Adrenal gland (tissue), 12 donors: ENCODE measurements around the gene FLVCR2. TPM values are rescaled to one million over a fixed set of nuclear protein-coding genes. Genes with fewer than 3 reads are reported as not detected.

Source experiments
- DNase-seq, 7 donors: peaks; one replicate each; pipeline ENCODE4 v3.0.0-alpha.2; 2019 to 2020
- H3K27ac ChIP-seq, 5 donors: fragments of 200-600 bp; sonication (generic) in 4 of 5; 1 replicate in 3 of 5; 2 replicates in 2 of 5; pipeline versions ENCODE4 v1.5.1 to v1.8.0; 2016 to 2020; ENCODE audit warnings: mild to moderate bottlenecking in 1 of 5
- H3K27me3 ChIP-seq: fragments of 200-600 bp; 2 replicates; pipeline ENCODE4 v1.8.0; 2021
- H3K36me3 ChIP-seq, 2 donors: fragments of 200-600 bp; replicated peaks in 1 of 2; 1 replicate in 1 of 2; 2 replicates in 1 of 2; pipeline versions ENCODE4 v1.5.1 to v1.8.0; 2018 to 2022
- H3K4me1 ChIP-seq, 2 donors: fragments of 200-600 bp; replicated peaks in 1 of 2; 1 replicate in 1 of 2; 2 replicates in 1 of 2; pipeline versions ENCODE4 v1.5.1 to v1.8.0; 2018 to 2021
- H3K4me3 ChIP-seq, 4 donors: fragments of 200-600 bp; sonication (generic) in 3 of 4; one replicate each; pipeline ENCODE4 v1.5.1; 2016 to 2018
- H3K9me3 ChIP-seq, 3 donors: fragments of 200-600 bp; sonication (generic) in 1 of 3; replicated peaks in 1 of 3; 1 replicate in 2 of 3; 2 replicates in 1 of 3; pipeline versions ENCODE4 v1.5.1 to v1.8.0; 2016 to 2021
- POLR2A ChIP-seq, 2 donors: fragments of 450-650 bp; IDR thresholded peaks; one replicate each; pipeline ENCODE4 v1.6.1; 2017; ENCODE audit warnings: antibody characterized with exemption in 2 of 2, mild to moderate bottlenecking in 2 of 2, moderate library complexity in 1 of 2
- WGBS, 4 donors: extraction: QIAGEN DNeasy Blood & Tissue Kit in 2 of 4; methylation state at CpG; one replicate each; pipeline versions ENCODE4 v1.1.5 to v1.1.7; 2013 to 2017; 5-methylcytosine and 5-hydroxymethylcytosine counted together
- intact Hi-C, 2 donors: fragments of 100-400 bp; cut with DNase I; formaldehyde crosslinking; loops; one replicate each; pipeline versions ENCODE4 v1.14.1 to v1.15.0; 2022 to 2023
- polyA plus RNA-seq, 3 donors: library from polyadenylated mRNA; stranded (reverse); fragments of 200-250 nt in 2 of 3; fragments of 350-450 nt in 1 of 3; fragmentation: Illumina TruSeq in 1 of 3; extraction: RNeasy Lipid Tissue Mini Kit (QIAGEN cat#74804) in 1 of 3; gene quantifications; one replicate each; pipeline ENCODE4 v1.2.3, GENCODE V29; 2013 to 2014
- total RNA-seq, 9 donors: library from RNA; depleted of rRNA in 4 of 9; stranded (reverse); fragments of >200 nt in 4 of 9; fragments of 120-200 nt in 1 of 9; fragmentation: NEBNext Ultra II Directional in 1 of 9; extraction: Animal tissue kit (Norgen Biotek cat#: 25700) in 1 of 9; gene quantifications; one replicate each; pipeline versions ENCODE4 v1.1.0 to v1.2.4, GENCODE V29; 2013 to 2023
- TF ChIP-seq, protein P1 (sequence below), 6 experiments: fragments of 450-650 bp in 4 of 6; fragments of 200-600 bp in 2 of 6; sonication (generic) in 1 of 6; IDR thresholded peaks; 1 replicate in 5 of 6; 2 replicates in 1 of 6; pipeline versions ENCODE4 v1.5.1 to v1.8.0; 2016 to 2021; ENCODE audit warnings: antibody characterized with exemption in 6 of 6, mild to moderate bottlenecking in 2 of 6, moderate library complexity in 1 of 6
- donor health status: healthy with polysubstance abuse.
- donor health status: Bipolar disorder and iron deficiency.
- donor health status: DM: yes; HTN: yes; CAD: no.
- donor health status: DM: no; HTN: no; CAD: no.
- donor health status: DM: no; HTN: no; CAD: no.
- donor health status: DM: yes; HTN: yes; CAD: no.

Gene FLVCR2
- total and polyA plus RNA-seq, 12 donors = 8.8 to 428 (median 25.4) TPM

DNA sequence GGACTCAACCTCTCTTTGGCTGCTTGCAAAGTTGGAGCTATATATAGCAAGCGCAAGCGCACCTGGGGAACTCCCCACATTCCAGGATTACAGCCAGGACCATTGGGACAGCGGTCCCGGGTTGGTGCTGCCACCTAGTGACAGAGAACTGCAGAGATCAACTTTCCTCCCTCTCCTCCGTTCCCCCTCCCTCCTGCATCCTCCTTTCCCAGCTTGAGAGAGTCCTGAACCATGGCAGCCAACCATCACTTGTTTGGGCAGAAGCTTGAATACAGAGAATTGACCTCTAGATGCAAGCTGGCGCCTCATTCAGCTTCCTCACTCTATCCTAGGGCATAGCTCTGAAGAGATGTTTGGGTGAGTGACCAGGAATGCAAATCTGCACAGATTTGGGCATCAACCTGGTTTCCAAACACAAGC is 17.4 kb upstream of the FLVCR2 start:
- Histone ChIP-seq H3K27ac (no peak overlapping the region), H3K27me3 (no peaks in the 10 kb centered on the region), H3K36me3 (no peaks in the 10 kb centered on the region), H3K4me3 (no peak overlapping the region), H3K4me1 (peaks cover 0 to 13% of the 10 kb centered on the region in 2 donors), H3K9me3 (no peaks in the 10 kb centered on the region)
- DNase-seq = peak; percentile 82 to 92 (median 86)
- 2 to 6% (median 5%) methylated on average over 3 to 6 of the region's 6 CpGs for WGBS, 4 donors
- no peak for TF ChIP-seq POLR2A (IDR thresholded peaks at IDR 0.05)
- TF ChIP-seq, protein P1, sequence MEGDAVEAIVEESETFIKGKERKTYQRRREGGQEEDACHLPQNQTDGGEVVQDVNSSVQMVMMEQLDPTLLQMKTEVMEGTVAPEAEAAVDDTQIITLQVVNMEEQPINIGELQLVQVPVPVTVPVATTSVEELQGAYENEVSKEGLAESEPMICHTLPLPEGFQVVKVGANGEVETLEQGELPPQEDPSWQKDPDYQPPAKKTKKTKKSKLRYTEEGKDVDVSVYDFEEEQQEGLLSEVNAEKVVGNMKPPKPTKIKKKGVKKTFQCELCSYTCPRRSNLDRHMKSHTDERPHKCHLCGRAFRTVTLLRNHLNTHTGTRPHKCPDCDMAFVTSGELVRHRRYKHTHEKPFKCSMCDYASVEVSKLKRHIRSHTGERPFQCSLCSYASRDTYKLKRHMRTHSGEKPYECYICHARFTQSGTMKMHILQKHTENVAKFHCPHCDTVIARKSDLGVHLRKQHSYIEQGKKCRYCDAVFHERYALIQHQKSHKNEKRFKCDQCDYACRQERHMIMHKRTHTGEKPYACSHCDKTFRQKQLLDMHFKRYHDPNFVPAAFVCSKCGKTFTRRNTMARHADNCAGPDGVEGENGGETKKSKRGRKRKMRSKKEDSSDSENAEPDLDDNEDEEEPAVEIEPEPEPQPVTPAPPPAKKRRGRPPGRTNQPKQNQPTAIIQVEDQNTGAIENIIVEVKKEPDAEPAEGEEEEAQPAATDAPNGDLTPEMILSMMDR (IDR thresholded peaks at IDR 0.05) = peak; percentile 77 to 91 (median 84)
- intact Hi-C loops = no loop called here

DNA sequence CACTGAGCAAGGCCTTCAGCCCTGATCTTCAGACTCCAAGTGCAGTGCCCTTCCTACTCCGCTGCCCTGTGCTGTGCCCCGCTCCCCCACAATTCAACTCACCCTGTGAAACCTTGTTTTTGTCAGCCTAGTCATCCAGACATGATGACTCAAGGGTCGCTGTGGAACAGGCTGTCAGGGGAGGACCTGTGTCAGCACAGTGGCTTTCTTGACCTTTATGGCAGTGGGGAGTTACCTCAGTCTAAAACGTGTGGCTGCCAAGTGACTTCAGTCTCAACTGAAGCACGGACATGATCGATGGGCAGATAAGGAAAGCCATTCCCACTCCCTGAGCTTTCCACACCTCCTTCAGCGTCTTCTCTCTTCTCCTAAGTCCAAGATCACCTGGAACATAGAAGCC is 16.3 kb upstream of the FLVCR2 start:
- TF ChIP-seq, protein P1 (IDR thresholded peaks at IDR 0.05) = no peak
- no peak for TF ChIP-seq POLR2A (IDR thresholded peaks at IDR 0.05)
- WGBS, 4 donors = 36 to 44% (median 41%) methylated on average over 4 to 7 of the region's 7 CpGs
- Histone ChIP-seq H3K27me3 (no peaks in the 10 kb centered on the region), H3K4me1 (peaks cover 0 to 13% of the 10 kb centered on the region in 2 donors), H3K27ac (no peak overlapping the region), H3K9me3 (no peaks in the 10 kb centered on the region), H3K4me3 (no peak overlapping the region), H3K36me3 (no peaks in the 10 kb centered on the region)
- peak in 4 of 7 donors; percentile 44 to 65 (median 55) for DNase-seq
- intact Hi-C loops = no loop called here

DNA sequence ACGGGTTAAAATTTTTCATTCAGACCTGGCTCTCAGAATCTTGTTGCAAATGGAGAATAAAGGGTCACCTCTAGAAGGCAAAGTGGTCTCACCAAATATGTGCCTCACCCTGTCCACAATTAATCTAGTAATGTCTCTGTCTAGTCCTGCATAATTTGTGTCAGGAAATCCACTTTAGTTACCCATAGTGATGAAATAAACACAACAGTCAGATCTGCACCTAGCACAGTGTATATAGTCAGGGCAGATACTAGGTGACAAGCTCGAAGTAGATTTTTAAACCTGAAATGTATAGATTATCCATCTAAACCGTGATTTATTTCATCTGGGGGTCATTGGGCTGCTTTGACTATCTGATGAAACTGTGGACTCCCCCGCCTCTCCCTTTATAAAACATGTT is 15.9 kb upstream of the FLVCR2 start:
- WGBS, 4 donors = 65 to 80% (median 74%) methylated on average over 4 of the region's 4 CpGs
- TF ChIP-seq, protein P1 (IDR thresholded peaks at IDR 0.05) = no peak
- TF ChIP-seq POLR2A (IDR thresholded peaks at IDR 0.05) = no peak

DNA sequence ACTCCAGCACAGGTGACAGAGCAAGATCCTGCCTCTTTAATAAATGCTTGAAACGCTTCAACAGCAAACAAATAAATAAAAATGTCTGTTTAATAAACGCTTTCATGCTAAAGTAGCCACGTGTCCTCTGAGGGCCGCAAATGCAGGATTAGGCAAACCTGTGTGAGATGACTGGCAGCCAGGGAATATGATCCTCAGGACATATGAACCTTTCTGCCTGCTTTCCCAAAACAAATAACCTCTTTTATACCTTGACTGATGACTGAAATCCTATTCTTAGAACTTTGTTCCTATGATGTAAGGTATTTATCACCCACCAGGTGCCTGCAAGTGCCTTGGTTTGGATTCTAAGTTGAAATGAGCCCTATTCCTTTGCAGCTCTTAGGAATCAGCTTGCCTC is 14.5 kb upstream of the FLVCR2 start:
- H3K4me1 ChIP-seq = peaks cover 0 to 13% of the 10 kb centered on the region in 2 donors
- no peaks in the 10 kb centered on the region for H3K27me3 ChIP-seq
- intact Hi-C loops = no loop called here
- TF ChIP-seq, protein P1 (IDR thresholded peaks at IDR 0.05) = no peak
- no peak for TF ChIP-seq POLR2A (IDR thresholded peaks at IDR 0.05)
- DNase-seq = no peak
- no peaks in the 10 kb centered on the region for H3K9me3 ChIP-seq
- H3K36me3 ChIP-seq = no peaks in the 10 kb centered on the region
- no peak overlapping the region for H3K4me3 ChIP-seq
- 79 to 89% (median 80%) methylated on average over 4 of the region's 4 CpGs for WGBS, 4 donors
- H3K27ac ChIP-seq = no peak overlapping the region

More for the DNA sequence above, 15.9 kb upstream of the FLVCR2 start:
- Histone ChIP-seq H3K36me3 (no peaks in the 10 kb centered on the region), H3K9me3 (no peaks in the 10 kb centered on the region), H3K4me1 (peaks cover 0 to 13% of the 10 kb centered on the region in 2 donors), H3K27ac (no peak overlapping the region), H3K4me3 (no peak overlapping the region), H3K27me3 (no peaks in the 10 kb centered on the region)
- no peak for DNase-seq
- intact Hi-C loops = no loop called here
